ENCODE data around the gene YES1. TPM values are rescaled to one million over a fixed set of nuclear protein-coding genes. Genes with fewer than 3 reads are reported as not detected.

Gene YES1
- total RNA-seq, 6 experiments from 2014 or later: 30.6 to 57.8 (median 46.5) TPM

GRCh38 chr18:697800-698199, 114.2 kb downstream of the YES1 start:
- no peak overlapping the region for H3K4me3 Mint-ChIP-seq
- no peaks in the 10 kb centered on the region for H3K27me3 Mint-ChIP-seq (ENCODE audit: insufficient read depth)

GRCh38 chr18:697012-697411, 115.0 kb downstream of the YES1 start:
- Mint-ChIP-seq H3K4me1 (ENCODE audit: low read depth) (no peaks in the 10 kb centered on the region), H3K27me3 (ENCODE audit: insufficient read depth) (no peaks in the 10 kb centered on the region), H3K27ac (no peak overlapping the region), H3K4me3 (no peak overlapping the region), H3K36me3 (ENCODE audit: low read depth) (peaks cover 6% of the 10 kb centered on the region; the same call in 1 of the 2 replicates), H3K9me3 (no peaks in the 10 kb centered on the region)
- TF ChIP-seq, protein P1, sequence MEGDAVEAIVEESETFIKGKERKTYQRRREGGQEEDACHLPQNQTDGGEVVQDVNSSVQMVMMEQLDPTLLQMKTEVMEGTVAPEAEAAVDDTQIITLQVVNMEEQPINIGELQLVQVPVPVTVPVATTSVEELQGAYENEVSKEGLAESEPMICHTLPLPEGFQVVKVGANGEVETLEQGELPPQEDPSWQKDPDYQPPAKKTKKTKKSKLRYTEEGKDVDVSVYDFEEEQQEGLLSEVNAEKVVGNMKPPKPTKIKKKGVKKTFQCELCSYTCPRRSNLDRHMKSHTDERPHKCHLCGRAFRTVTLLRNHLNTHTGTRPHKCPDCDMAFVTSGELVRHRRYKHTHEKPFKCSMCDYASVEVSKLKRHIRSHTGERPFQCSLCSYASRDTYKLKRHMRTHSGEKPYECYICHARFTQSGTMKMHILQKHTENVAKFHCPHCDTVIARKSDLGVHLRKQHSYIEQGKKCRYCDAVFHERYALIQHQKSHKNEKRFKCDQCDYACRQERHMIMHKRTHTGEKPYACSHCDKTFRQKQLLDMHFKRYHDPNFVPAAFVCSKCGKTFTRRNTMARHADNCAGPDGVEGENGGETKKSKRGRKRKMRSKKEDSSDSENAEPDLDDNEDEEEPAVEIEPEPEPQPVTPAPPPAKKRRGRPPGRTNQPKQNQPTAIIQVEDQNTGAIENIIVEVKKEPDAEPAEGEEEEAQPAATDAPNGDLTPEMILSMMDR (IDR thresholded peaks at IDR 0.05): no peak
- no peak for DNase-seq

More at GRCh38 chr18:697800-698199, 114.2 kb downstream of the YES1 start:
- H3K36me3 Mint-ChIP-seq (ENCODE audit: low read depth): peaks cover 6% of the 10 kb centered on the region; the same call in 1 of the 2 replicates
- TF ChIP-seq, protein P1 (IDR thresholded peaks at IDR 0.05): no peak
- no peaks in the 10 kb centered on the region for H3K9me3 Mint-ChIP-seq
- no peak overlapping the region for H3K27ac Mint-ChIP-seq
- no peak for DNase-seq
- peaks cover 4% of the 10 kb centered on the region for H3K4me1 Mint-ChIP-seq (ENCODE audit: low read depth)

- TF ChIP-seq, protein P1 (IDR thresholded peaks at IDR 0.05): no peak
- no peak overlapping the region for H3K27ac Mint-ChIP-seq
- H3K9me3 Mint-ChIP-seq: no peaks in the 10 kb centered on the region
These were observed 118.4 kb downstream of the YES1 start for GRCh38 chr18:693466-694187.

GRCh38 chr18:692824-693223, 119.2 kb downstream of the YES1 start:
- TF ChIP-seq, protein P1 (IDR thresholded peaks at IDR 0.05): no peak
- H3K36me3 Mint-ChIP-seq (ENCODE audit: low read depth): peaks cover 6% of the 10 kb centered on the region; the same call in 1 of the 2 replicates
- H3K9me3 Mint-ChIP-seq: no peaks in the 10 kb centered on the region
- no peak overlapping the region for H3K27ac Mint-ChIP-seq
- no peak for DNase-seq
- no peak overlapping the region for H3K4me3 Mint-ChIP-seq
- peaks cover 2% of the 10 kb centered on the region; the same call in 1 of the 2 replicates for H3K27me3 Mint-ChIP-seq (ENCODE audit: insufficient read depth)
- H3K4me1 Mint-ChIP-seq (ENCODE audit: low read depth): no peaks in the 10 kb centered on the region

More at GRCh38 chr18:693466-694187, 118.4 kb downstream of the YES1 start:
- Mint-ChIP-seq H3K4me1 (ENCODE audit: low read depth) (no peaks in the 10 kb centered on the region), H3K27me3 (ENCODE audit: insufficient read depth) (peaks cover 2% of the 10 kb centered on the region; the same call in 1 of the 2 replicates), H3K4me3 (no peak overlapping the region), H3K36me3 (ENCODE audit: low read depth) (peaks cover 6% of the 10 kb centered on the region; the same call in 1 of the 2 replicates)
- no peak for DNase-seq

DNA sequence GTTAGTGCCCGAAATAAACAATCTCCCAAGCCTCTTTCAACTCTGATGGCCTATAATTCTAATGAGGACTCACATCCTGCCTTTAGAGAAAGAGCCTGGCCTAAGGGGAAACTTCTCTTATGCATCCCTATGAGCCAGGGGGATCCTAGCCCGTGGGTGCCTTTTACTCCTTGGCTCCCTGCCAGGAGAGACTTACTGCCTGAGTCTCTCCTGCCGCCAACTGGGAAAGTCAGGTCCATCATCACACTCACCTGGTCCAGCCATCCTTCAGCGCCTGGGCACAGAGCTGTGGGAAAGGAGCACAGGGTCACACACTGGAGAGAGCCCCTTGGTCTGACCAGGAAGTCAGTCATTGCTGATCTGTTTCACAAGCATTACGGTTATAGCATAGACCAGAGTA, 123.7 kb downstream of the YES1 start:
- TF ChIP-seq, protein P1 (IDR thresholded peaks at IDR 0.05): no peak
- Mint-ChIP-seq H3K27ac (no peak overlapping the region), H3K4me3 (no peak overlapping the region), H3K27me3 (ENCODE audit: insufficient read depth) (peaks cover 3% of the 10 kb centered on the region; the same call in 1 of the 2 replicates), H3K4me1 (ENCODE audit: low read depth) (no peaks in the 10 kb centered on the region), H3K9me3 (no peaks in the 10 kb centered on the region), H3K36me3 (ENCODE audit: low read depth) (peaks cover 10% of the 10 kb centered on the region; the same call in 1 of the 2 replicates)
- DNase-seq: no peak
